SK-N-SH treated with all-trans-retinoic acid at 6 μM for 48 hours (cell line): ENCODE results near the gene GHRL.

Source experiments
- ATAC-seq: fragments of 200-7000 bp; cut with Tn5 transposase; 3 replicates; pipeline ENCODE4 v1.9.1; 2020; ENCODE audit warnings: mild to moderate bottlenecking, moderate library complexity
- ARNTL ChIP-seq: fragments of 450-650 bp; formaldehyde crosslinking; IDR thresholded peaks from 2 replicates; pipeline ENCODE4 v1.5.0; 2020; ENCODE audit warnings: low read depth, mild to moderate bottlenecking, moderate library complexity, borderline replicate concordance
- BACH2 ChIP-seq: fragments of 250-450 bp; sonication (Bioruptor Pico); IDR thresholded peaks from 2 replicates; pipeline ENCODE4 v1.9.0; 2021; ENCODE audit warnings: mild to moderate bottlenecking, borderline replicate concordance
- CSDC2 ChIP-seq: fragments of 250-450 bp; sonication (Bioruptor Pico); IDR thresholded peaks from 2 replicates; pipeline ENCODE4 v1.5.0; 2020; ENCODE audit warnings: mild to moderate bottlenecking, moderate library complexity
- ESRRG ChIP-seq: fragments of 250-450 bp; sonication (Bioruptor Pico); IDR thresholded peaks from 2 replicates; pipeline ENCODE4 v1.6.1; 2021; ENCODE audit warnings: mild to moderate bottlenecking
- GLIS3 ChIP-seq: fragments of 250-450 bp; sonication (Bioruptor Pico); IDR thresholded peaks from 2 replicates; pipeline ENCODE4 v1.5.0; 2020; ENCODE audit warnings: mild to moderate bottlenecking, moderate library complexity
- ISL1 ChIP-seq: fragments of 250-450 bp; sonication (Bioruptor Pico); IDR thresholded peaks from 2 replicates; pipeline ENCODE4 v2.1.2; 2022; ENCODE audit warnings: mild to moderate bottlenecking, moderate library complexity
- OSR1 ChIP-seq: fragments of 250-450 bp; sonication (Bioruptor Pico); IDR thresholded peaks from 2 replicates; pipeline ENCODE4 v1.8.0; 2022; ENCODE audit warnings: moderate library complexity, mild to moderate bottlenecking, inconsistent platforms
- PPARA ChIP-seq: fragments of 250-450 bp; sonication (Bioruptor Pico); IDR thresholded peaks from 2 replicates; pipeline ENCODE4 v1.5.0; 2020; ENCODE audit warnings: mild to moderate bottlenecking, borderline replicate concordance
- RARB ChIP-seq: fragments of 250-450 bp; sonication (Bioruptor Pico); IDR thresholded peaks from 2 replicates; pipeline ENCODE4 v1.8.0; 2021; ENCODE audit warnings: mild to moderate bottlenecking, moderate library complexity
- SNAI2 ChIP-seq: fragments of 250-450 bp; sonication (Bioruptor Pico); IDR thresholded peaks from 2 replicates; pipeline ENCODE4 v1.5.0; 2020; ENCODE audit warnings: mild to moderate bottlenecking, moderate library complexity
- TCF4 ChIP-seq: fragments of 250-450 bp; sonication (Bioruptor Pico); IDR thresholded peaks from 2 replicates; pipeline ENCODE4 v1.8.0; 2021; ENCODE audit warnings: mild to moderate bottlenecking, moderate library complexity, borderline replicate concordance
- TOX ChIP-seq: fragments of 250-450 bp; sonication (Bioruptor Pico); IDR thresholded peaks from 2 replicates; pipeline ENCODE4 v1.8.0; 2021; ENCODE audit warnings: mild to moderate bottlenecking, moderate library complexity, borderline replicate concordance
- ZC3H10 ChIP-seq: fragments of 250-450 bp; sonication (Bioruptor Pico); IDR thresholded peaks from 2 replicates; pipeline ENCODE4 v1.5.1; 2021; ENCODE audit warnings: mild to moderate bottlenecking, moderate library complexity
- ZFP3 ChIP-seq: fragments of 250-450 bp; sonication (Bioruptor Pico); IDR thresholded peaks from 2 replicates; pipeline ENCODE4 v1.5.0; 2020; ENCODE audit warnings: mild to moderate bottlenecking, moderate library complexity
- ZFP30 ChIP-seq: fragments of 450-650 bp; formaldehyde crosslinking; IDR thresholded peaks from 2 replicates; pipeline ENCODE4 v1.5.0; 2022; ENCODE audit warnings: mild to moderate bottlenecking, moderate library complexity
- ZNF565 ChIP-seq: fragments of 450-650 bp; formaldehyde crosslinking; conservative IDR thresholded peaks from 2 replicates; pipeline ENCODE4 v1.5.0; 2020; ENCODE audit warnings: low read depth, mild to moderate bottlenecking, moderate library complexity
- ZNF70 ChIP-seq: fragments of 450-650 bp; formaldehyde crosslinking; IDR thresholded peaks from 2 replicates; pipeline ENCODE4 v1.5.0; 2020; ENCODE audit warnings: mild to moderate bottlenecking, moderate library complexity
- ZNF8 ChIP-seq: fragments of 450-650 bp; formaldehyde crosslinking; IDR thresholded peaks from 2 replicates; pipeline ENCODE4 v1.5.0; 2020; ENCODE audit warnings: mild to moderate bottlenecking, moderate library complexity
- TF ChIP-seq, protein P1 (sequence below): fragments of 250-450 bp; sonication (Bioruptor Pico); IDR thresholded peaks from 2 replicates; pipeline ENCODE4 v1.5.1; 2020; ENCODE audit warnings: low read depth, mild to moderate bottlenecking, moderate library complexity
- TF ChIP-seq, protein P2 (sequence below): fragments of 250-450 bp; sonication (Bioruptor Pico); IDR thresholded peaks from 2 replicates; pipeline ENCODE4 v1.8.0; 2020; ENCODE audit warnings: mild to moderate bottlenecking, moderate library complexity, borderline replicate concordance
- TF ChIP-seq, protein P3 (sequence below): fragments of 250-450 bp; sonication (Bioruptor Pico); IDR thresholded peaks from 2 replicates; pipeline ENCODE4 v1.8.0; 2021; ENCODE audit warnings: low read depth, mild to moderate bottlenecking, moderate library complexity, borderline replicate concordance
- TF ChIP-seq, protein P4 (sequence below): fragments of 250-450 bp; sonication (Bioruptor Pico); IDR thresholded peaks from 2 replicates; pipeline ENCODE4 v1.5.1; 2021; ENCODE audit warnings: mild to moderate bottlenecking, moderate library complexity

The GHRL gene, protein sequence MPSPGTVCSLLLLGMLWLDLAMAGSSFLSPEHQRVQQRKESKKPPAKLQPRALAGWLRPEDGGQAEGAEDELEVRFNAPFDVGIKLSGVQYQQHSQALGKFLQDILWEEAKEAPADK

DNA sequence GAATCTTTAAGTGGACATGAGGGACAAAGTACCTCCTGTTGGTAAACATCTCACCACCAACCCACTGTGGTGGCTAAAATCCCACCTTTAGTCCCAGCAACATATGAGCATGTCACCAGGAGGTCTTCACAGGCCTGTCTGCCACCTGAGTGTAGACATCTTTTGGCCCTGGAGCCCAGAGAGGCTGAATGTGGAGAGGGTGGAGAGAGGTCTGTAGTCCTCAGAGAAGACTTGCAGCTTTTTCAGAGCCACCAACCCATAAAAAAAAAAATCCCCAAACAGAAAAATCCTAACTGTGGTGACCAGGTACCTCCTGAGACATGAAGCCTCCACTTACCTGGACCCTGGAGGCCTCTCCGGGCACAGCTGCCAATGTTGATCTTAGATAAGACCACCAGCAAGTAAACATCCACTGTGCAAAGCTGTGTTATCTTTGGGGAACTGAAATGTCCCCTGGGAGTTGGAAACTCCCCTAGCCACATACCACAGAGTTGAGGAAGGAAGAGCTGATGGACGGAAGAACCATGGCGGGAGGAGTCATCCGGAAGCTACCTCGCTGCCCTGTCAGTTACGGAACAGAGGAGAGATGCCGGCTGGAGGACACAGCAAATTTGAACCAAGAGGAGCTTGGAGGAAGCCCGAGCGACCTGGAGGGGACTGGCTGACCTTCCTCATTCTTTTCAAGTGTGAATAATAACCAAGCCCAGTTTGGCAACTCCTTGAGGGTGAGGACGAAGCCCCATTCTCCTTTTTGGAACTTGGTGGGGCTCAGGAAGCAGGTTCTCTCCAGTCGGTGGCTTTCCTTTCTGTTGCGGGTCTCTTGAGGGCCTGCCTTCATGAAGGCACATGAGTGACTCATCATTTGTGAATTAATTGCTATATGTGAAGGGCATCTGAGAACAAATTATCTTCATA lies at the start of gene GHRL:
TSS of gene GHRL (minus strand) at position 443 of the 915 bp plus-strand sequence. CDS start 2,767 bp downstream, outside the sequence.
- ATAC-seq = no peak
- no peak for TF ChIP-seq CSDC2 (CRISPR knock-in tag)
- TF ChIP-seq RARB (CRISPR knock-in tag) = no peak
- TF ChIP-seq, protein P1, sequence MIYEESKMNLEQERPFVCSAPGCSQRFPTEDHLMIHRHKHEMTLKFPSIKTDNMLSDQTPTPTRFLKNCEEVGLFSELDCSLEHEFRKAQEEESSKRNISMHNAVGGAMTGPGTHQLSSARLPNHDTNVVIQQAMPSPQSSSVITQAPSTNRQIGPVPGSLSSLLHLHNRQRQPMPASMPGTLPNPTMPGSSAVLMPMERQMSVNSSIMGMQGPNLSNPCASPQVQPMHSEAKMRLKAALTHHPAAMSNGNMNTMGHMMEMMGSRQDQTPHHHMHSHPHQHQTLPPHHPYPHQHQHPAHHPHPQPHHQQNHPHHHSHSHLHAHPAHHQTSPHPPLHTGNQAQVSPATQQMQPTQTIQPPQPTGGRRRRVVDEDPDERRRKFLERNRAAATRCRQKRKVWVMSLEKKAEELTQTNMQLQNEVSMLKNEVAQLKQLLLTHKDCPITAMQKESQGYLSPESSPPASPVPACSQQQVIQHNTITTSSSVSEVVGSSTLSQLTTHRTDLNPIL = no peak
- TF ChIP-seq PPARA (CRISPR knock-in tag) = no peak
- no peak for TF ChIP-seq GLIS3 (CRISPR knock-in tag)

DNA sequence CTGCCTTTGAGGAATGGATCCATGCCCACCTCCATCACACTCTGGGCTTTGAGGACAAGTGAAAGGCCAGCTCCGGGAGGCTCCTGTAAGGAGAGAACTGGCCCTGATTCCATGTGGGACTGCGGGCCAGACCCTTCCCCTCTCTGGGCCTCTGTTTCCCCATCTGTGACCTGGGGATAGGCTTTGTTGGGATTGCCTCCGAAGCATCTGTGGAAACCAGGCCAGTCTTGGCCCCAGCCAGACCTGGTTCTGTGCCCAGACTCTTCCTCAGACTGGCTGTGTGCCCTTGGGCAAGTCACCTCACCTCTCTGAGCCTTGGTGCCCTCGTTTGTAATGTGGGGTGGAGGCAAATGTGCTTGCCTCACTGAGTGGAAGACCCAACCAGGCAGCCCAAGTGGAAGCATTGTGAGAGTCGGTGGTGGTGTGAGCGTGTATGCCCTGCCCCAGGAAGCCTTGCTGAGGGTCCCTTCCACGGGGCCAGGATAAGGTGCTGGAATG lies 49.2 kb upstream of the GHRL start:
- no peak for ATAC-seq
- TF ChIP-seq ZNF70 (CRISPR knock-in tag) (no peak), CSDC2 (CRISPR knock-in tag) (no peak), ZNF8 (no peak), ISL1 (CRISPR knock-in tag) (no peak), PPARA (CRISPR knock-in tag) (no peak), RARB (CRISPR knock-in tag) (no peak), ARNTL (no peak), ZC3H10 (no peak), BACH2 (CRISPR knock-in tag) (no peak), ZNF565 (no peak), TOX (CRISPR knock-in tag) (no peak), ESRRG (CRISPR knock-in tag) (no peak)
- TF ChIP-seq, protein P1 = no peak
- TF ChIP-seq, protein P2, sequence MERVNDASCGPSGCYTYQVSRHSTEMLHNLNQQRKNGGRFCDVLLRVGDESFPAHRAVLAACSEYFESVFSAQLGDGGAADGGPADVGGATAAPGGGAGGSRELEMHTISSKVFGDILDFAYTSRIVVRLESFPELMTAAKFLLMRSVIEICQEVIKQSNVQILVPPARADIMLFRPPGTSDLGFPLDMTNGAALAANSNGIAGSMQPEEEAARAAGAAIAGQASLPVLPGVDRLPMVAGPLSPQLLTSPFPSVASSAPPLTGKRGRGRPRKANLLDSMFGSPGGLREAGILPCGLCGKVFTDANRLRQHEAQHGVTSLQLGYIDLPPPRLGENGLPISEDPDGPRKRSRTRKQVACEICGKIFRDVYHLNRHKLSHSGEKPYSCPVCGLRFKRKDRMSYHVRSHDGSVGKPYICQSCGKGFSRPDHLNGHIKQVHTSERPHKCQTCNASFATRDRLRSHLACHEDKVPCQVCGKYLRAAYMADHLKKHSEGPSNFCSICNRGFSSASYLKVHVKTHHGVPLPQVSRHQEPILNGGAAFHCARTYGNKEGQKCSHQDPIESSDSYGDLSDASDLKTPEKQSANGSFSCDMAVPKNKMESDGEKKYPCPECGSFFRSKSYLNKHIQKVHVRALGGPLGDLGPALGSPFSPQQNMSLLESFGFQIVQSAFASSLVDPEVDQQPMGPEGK (CRISPR knock-in tag) = no peak
- TF ChIP-seq, protein P3, sequence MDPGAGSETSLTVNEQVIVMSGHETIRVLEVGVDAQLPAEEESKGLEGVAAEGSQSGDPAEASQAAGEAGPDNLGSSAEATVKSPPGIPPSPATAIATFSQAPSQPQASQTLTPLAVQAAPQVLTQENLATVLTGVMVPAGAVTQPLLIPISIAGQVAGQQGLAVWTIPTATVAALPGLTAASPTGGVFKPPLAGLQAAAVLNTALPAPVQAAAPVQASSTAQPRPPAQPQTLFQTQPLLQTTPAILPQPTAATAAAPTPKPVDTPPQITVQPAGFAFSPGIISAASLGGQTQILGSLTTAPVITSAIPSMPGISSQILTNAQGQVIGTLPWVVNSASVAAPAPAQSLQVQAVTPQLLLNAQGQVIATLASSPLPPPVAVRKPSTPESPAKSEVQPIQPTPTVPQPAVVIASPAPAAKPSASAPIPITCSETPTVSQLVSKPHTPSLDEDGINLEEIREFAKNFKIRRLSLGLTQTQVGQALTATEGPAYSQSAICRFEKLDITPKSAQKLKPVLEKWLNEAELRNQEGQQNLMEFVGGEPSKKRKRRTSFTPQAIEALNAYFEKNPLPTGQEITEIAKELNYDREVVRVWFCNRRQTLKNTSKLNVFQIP (CRISPR knock-in tag) = no peak

DNA sequence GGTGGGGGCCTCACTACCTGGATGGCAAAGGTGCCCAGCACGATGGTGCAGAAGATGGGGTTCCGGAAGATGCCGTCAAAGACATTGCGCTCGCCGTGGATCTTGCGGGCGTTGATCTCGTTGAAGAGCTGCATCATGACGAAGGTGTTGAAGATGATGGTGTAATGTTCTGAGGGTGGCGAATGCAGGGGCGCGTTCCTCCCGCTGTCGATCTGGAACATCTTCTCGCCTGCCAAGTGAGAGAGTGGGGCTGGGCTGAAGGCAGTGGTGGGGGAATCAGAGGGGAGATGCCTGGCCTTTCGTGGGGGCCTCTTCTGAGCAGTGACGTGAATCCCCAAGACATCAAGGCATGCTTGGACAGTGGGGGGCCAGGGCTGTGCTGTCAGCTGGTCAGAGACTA lies 47.7 kb upstream of the GHRL start:
- no peak for TF ChIP-seq ZFP30 (CRISPR knock-in tag)
- no peak for TF ChIP-seq SNAI2
- TF ChIP-seq ESRRG (CRISPR knock-in tag) = no peak
- TF ChIP-seq BACH2 (CRISPR knock-in tag) = no peak
- no peak for TF ChIP-seq TOX (CRISPR knock-in tag)
- TF ChIP-seq, protein P2 (CRISPR knock-in tag) = no peak
- no peak for ATAC-seq

DNA sequence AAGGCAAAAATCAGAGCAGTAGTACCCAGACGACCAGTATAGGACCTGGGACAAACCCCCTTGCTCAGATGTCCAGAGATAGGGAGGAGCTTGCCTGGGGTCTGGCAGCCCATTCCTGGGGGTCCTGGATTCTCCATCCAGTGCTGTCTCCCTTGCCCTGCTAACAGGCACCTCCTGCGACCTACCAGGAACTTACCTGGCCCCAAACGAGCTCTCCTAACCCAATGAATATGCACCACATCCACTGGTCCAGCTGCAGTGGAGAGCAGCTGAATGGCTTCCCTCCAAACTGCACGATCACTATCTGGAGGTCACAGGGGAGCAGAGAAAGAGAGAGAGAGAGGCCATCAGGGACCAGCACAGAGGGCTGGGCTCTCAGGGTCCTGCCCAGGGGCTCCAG lies 47.3 kb upstream of the GHRL start:
- no peak for ATAC-seq
- no peak for TF ChIP-seq RARB (CRISPR knock-in tag)
- TF ChIP-seq ESRRG (CRISPR knock-in tag) = no peak
- no peak for TF ChIP-seq ZNF8
- TF ChIP-seq, protein P4, sequence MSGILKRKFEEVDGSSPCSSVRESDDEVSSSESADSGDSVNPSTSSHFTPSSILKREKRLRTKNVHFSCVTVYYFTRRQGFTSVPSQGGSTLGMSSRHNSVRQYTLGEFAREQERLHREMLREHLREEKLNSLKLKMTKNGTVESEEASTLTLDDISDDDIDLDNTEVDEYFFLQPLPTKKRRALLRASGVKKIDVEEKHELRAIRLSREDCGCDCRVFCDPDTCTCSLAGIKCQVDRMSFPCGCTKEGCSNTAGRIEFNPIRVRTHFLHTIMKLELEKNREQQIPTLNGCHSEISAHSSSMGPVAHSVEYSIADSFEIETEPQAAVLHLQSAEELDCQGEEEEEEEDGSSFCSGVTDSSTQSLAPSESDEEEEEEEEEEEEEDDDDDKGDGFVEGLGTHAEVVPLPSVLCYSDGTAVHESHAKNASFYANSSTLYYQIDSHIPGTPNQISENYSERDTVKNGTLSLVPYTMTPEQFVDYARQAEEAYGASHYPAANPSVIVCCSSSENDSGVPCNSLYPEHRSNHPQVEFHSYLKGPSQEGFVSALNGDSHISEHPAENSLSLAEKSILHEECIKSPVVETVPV (CRISPR knock-in tag) = no peak
- no peak for TF ChIP-seq ARNTL
- no peak for TF ChIP-seq CSDC2 (CRISPR knock-in tag)
- no peak for TF ChIP-seq ZFP3 (CRISPR knock-in tag)
- TF ChIP-seq GLIS3 (CRISPR knock-in tag) = no peak
- TF ChIP-seq ZNF565 = no peak
- TF ChIP-seq TCF4 (CRISPR knock-in tag) = no peak
- no peak for TF ChIP-seq TOX (CRISPR knock-in tag)
- no peak for TF ChIP-seq SNAI2
- TF ChIP-seq ISL1 (CRISPR knock-in tag) = no peak
- no peak for TF ChIP-seq OSR1
- TF ChIP-seq, protein P3 (CRISPR knock-in tag) = no peak
